ENCODE results near the gene ETV4.

DNA sequence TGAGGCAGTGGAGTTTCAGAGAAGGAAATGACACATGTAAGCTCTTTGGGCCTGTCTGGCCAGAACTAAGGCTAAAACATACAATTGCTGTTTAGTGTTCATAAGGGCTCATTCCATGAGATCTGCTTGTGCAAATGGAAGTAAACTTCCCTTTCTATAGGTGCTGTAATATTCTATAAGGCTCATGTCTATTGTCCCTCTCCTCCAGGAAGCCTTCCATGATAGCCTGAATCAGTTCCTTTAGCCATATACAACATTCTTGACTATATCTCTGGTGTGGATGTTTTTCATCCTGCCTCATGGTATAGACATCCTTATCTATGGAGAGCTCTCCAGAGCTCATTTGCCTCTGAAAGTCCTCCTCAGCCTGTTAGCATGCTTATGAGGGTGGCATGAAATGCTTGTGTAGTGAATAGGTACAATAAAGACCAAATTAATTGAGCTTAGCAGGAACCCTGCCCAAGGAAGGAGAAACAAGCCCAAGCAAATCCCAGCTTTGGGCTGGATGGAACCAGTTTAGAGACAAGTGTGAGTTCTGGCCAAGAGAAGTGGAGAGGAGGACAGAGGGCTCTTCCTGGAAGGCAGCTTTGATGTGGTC, 1.6 kb upstream of the ETV4 start:
- TF ChIP-seq CTCF (IDR thresholded peaks at IDR 0.05) (no peak), POLR2A (IDR thresholded peaks at IDR 0.05) (no peak)

Data from breast epithelium (tissue), 3 donors.